HepG2 (cell line): Measurements from ENCODE around the gene MAFF.

Experiments used
- CBX5 ChIP-seq: sonication (generic); formaldehyde crosslinking; IDR thresholded peaks from 2 replicates; pipeline ENCODE4 v1.4.0; 2020; ENCODE audit warnings: missing genetic modification reagents, borderline replicate concordance
- MED13 ChIP-seq: sonication (generic); formaldehyde crosslinking; IDR thresholded peaks from 2 replicates; pipeline ENCODE4 v1.5.0; 2020; ENCODE audit warnings: missing genetic modification reagents
- MTF1 ChIP-seq: sonication (generic); formaldehyde crosslinking; IDR thresholded peaks from 2 replicates; pipeline ENCODE4 v1.5.0; 2020; ENCODE audit warnings: missing genetic modification reagents
- ZFX ChIP-seq: sonication (generic); formaldehyde crosslinking; IDR thresholded peaks from 2 replicates; pipeline ENCODE4 v1.4.0; 2020; ENCODE audit warnings: mild to moderate bottlenecking, low read depth, missing genetic modification reagents, moderate library complexity
- ZNF232 ChIP-seq: sonication (generic); formaldehyde crosslinking; IDR thresholded peaks from 2 replicates; pipeline ENCODE4 v1.4.0; 2020; ENCODE audit warnings: missing genetic modification reagents, borderline replicate concordance
- TF ChIP-seq, protein P1 (sequence below): sonication (generic); formaldehyde crosslinking; IDR thresholded peaks from 2 replicates; pipeline ENCODE4 v1.5.0; 2020; ENCODE audit warnings: mild to moderate bottlenecking, missing genetic modification reagents, moderate library complexity
- TF ChIP-seq, protein P2 (sequence below): sonication (generic); formaldehyde crosslinking; IDR thresholded peaks from 2 replicates; pipeline ENCODE4 v1.4.0; 2020; ENCODE audit warnings: mild to moderate bottlenecking, missing genetic modification reagents

DNA sequence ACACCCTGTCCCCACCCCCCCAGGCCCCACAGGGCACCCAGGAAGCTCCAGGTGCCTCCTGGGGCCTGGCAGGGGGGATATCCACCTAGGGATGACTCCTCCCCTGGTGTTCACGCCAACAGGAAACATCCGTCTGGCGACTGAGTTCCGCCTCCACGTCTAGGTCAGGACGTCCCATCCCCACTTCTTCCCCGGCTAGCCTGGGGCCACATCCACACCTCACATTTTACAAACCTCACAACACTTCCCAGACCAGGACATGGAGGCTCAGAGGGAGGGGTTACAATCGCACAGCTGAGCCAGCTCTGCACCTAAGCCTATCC, 21.0 kb downstream of the MAFF start:
- TF ChIP-seq CBX5 (no peak), ZFX (CRISPR knock-in tag) (no peak), ZNF232 (no peak), MED13 (CRISPR knock-in tag) (no peak), MTF1 (CRISPR knock-in tag) (no peak)
- TF ChIP-seq, protein P1, sequence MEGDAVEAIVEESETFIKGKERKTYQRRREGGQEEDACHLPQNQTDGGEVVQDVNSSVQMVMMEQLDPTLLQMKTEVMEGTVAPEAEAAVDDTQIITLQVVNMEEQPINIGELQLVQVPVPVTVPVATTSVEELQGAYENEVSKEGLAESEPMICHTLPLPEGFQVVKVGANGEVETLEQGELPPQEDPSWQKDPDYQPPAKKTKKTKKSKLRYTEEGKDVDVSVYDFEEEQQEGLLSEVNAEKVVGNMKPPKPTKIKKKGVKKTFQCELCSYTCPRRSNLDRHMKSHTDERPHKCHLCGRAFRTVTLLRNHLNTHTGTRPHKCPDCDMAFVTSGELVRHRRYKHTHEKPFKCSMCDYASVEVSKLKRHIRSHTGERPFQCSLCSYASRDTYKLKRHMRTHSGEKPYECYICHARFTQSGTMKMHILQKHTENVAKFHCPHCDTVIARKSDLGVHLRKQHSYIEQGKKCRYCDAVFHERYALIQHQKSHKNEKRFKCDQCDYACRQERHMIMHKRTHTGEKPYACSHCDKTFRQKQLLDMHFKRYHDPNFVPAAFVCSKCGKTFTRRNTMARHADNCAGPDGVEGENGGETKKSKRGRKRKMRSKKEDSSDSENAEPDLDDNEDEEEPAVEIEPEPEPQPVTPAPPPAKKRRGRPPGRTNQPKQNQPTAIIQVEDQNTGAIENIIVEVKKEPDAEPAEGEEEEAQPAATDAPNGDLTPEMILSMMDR: no peak
- TF ChIP-seq, protein P2, sequence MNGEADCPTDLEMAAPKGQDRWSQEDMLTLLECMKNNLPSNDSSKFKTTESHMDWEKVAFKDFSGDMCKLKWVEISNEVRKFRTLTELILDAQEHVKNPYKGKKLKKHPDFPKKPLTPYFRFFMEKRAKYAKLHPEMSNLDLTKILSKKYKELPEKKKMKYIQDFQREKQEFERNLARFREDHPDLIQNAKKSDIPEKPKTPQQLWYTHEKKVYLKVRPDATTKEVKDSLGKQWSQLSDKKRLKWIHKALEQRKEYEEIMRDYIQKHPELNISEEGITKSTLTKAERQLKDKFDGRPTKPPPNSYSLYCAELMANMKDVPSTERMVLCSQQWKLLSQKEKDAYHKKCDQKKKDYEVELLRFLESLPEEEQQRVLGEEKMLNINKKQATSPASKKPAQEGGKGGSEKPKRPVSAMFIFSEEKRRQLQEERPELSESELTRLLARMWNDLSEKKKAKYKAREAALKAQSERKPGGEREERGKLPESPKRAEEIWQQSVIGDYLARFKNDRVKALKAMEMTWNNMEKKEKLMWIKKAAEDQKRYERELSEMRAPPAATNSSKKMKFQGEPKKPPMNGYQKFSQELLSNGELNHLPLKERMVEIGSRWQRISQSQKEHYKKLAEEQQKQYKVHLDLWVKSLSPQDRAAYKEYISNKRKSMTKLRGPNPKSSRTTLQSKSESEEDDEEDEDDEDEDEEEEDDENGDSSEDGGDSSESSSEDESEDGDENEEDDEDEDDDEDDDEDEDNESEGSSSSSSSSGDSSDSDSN: no peak
